SK-N-SH (cell line): ENCODE results near the gene IRF1.

Source experiments
- ELF1 ChIP-seq: IDR thresholded peaks from 2 replicates; pipeline ENCODE4 v1.4.0; 2012
- EP300 ChIP-seq, 2 experiments: IDR thresholded peaks; 2 replicates each; pipeline versions ENCODE4 v1.4.0 to v1.6.1; 2012; ENCODE audit warnings: borderline replicate concordance in 1 of 2, low read depth in 1 of 2, low read length in 1 of 2
- POLR2AphosphoS5 ChIP-seq: IDR thresholded peaks from 2 replicates; pipeline ENCODE4 v1.6.1; 2012; ENCODE audit warnings: low read depth, low read length
- SMC3 ChIP-seq: IDR thresholded peaks from 2 replicates; pipeline ENCODE4 v1.6.1; 2012; ENCODE audit warnings: low read depth, low read length, improper control_type of control experiment
- TF ChIP-seq, protein P1 (sequence below): fragments of 200-600 bp; sonication (generic); IDR thresholded peaks from 2 replicates; pipeline ENCODE4 v1.6.1; 2017; ENCODE audit warnings: antibody characterized with exemption, mild to moderate bottlenecking, moderate library complexity

DNA sequence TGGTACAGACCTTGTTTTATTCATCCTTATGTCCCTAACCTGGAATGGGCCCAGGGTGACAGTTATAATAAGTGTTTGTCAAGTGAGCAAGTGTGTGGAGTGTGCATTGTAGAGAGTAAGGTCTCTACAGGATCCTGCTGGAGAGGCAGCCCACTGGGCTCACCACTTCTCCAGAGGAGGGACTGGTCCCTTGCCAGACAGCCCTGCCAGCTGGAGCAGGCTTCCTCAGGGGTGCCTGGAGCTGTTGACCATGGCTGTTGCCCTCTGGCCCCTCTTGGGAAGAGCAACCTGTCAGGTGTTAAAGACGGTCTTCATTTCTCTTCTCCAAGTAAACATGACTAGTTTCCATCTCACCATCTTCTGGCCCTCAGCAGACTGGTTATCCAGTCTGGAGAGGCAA lies 20.0 kb downstream of the IRF1 start:
- TF ChIP-seq, protein P1, sequence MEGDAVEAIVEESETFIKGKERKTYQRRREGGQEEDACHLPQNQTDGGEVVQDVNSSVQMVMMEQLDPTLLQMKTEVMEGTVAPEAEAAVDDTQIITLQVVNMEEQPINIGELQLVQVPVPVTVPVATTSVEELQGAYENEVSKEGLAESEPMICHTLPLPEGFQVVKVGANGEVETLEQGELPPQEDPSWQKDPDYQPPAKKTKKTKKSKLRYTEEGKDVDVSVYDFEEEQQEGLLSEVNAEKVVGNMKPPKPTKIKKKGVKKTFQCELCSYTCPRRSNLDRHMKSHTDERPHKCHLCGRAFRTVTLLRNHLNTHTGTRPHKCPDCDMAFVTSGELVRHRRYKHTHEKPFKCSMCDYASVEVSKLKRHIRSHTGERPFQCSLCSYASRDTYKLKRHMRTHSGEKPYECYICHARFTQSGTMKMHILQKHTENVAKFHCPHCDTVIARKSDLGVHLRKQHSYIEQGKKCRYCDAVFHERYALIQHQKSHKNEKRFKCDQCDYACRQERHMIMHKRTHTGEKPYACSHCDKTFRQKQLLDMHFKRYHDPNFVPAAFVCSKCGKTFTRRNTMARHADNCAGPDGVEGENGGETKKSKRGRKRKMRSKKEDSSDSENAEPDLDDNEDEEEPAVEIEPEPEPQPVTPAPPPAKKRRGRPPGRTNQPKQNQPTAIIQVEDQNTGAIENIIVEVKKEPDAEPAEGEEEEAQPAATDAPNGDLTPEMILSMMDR = no peak
- TF ChIP-seq EP300 (IDR thresholded peaks at IDR 0.05; ENCODE audit: borderline replicate concordance in 1 of 2, low read depth in 1 of 2, low read length in 1 of 2) (no peak), SMC3 (no peak), ELF1 (no peak), POLR2AphosphoS5 (no peak)
